Measurements from ENCODE around the gene JUN. TPM values are rescaled to one million over a fixed set of nuclear protein-coding genes. Genes with fewer than 3 reads are reported as not detected.

Gene JUN
- total RNA-seq, 2 experiments from 2014 or later: 12.5 to 13.2 TPM

DNA sequence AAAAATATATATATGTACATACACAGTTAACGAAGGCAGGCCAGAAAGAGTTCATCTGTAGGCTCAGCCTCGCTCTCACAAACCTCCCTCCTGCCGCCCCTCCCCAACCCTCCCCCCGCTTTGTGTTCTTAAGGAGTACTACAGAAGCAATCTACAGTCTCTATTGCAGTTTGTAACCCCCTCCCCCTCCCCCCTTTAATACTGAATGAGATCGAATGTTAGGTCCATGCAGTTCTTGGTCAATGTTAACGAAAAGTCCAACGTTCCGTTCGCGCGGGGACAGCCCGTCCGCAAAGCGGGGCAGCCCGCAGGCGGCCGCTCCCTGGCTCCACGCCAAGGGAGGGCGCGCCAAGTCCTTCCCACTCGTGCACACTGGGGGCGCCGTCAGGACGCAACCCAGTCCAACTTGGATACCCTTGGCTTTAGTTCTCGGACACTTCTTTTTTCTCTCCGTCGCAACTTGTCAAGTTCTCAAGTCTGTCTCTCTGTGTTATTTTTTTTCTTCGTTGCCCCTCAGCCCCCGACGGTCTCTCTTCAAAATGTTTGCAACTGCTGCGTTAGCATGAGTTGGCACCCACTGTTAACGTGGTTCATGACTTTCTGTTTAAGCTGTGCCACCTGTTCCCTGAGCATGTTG, 2.2 kb downstream of the JUN start:
- DNase-seq: peak; percentile 56
- Mint-ChIP-seq H3K36me3 (peaks cover 10% of the 10 kb centered on the region), H3K27me3 (peaks cover 3% of the 10 kb centered on the region), H3K4me1 (ENCODE audit: low read depth) (peaks cover 18% of the 10 kb centered on the region), H3K4me3 (peak overlapping the region; percentile 87), H3K9me3 (no peaks in the 10 kb centered on the region), H3K27ac (peak overlapping the region; percentile 20)
- intact Hi-C loops (cut with micrococcal nuclease): loop anchor here (5.0 to 10.0 kb wide), 6 partner anchors 163 to 696 kb away; partner anchors contain the start of gene OMA1
- POLR2A ChIA-PET: interaction anchor here (0.6 to 1.0 kb wide), 5 partner anchors 8 to 34 kb away, joined by 3 to 4 read pairs (median 3); no protein-coding TSS in a partner anchor
- CTCF ChIA-PET: interaction anchor here (0.7 to 1.5 kb wide), 8 partner anchors 8 to 918 kb away, joined by 3 to 10 read pairs (median 3); partner anchors contain the start of genes FGGY and MYSM1

DNA sequence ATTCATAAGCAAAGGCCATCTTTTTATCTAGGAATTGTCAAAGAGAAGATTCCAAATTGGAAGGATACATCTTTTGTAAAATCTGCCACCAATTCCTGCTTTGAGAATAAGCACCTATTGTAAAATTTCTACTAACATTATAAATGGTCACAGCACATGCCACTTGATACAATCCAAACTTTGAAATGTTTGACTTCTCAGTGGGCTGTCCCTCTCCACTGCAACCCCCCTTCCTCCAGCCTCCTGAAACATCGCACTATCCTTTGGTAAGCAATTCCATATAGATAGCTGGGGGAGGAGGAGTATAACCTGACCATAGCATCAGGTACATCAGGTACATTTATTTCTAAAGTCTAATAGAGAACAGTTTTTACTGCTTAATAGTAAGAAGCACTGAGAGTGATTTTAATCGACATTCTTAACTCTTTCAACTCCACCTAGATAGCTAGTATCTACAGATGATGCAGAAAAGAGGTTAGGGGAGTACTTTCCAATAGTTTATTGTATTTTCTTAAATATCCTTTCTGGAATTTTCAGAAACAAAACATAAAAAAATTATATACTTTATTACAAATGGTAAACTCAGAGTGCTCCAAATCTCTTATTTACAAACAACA, 2.9 kb downstream of the JUN start:
- H3K27ac Mint-ChIP-seq: no peak overlapping the region

DNA sequence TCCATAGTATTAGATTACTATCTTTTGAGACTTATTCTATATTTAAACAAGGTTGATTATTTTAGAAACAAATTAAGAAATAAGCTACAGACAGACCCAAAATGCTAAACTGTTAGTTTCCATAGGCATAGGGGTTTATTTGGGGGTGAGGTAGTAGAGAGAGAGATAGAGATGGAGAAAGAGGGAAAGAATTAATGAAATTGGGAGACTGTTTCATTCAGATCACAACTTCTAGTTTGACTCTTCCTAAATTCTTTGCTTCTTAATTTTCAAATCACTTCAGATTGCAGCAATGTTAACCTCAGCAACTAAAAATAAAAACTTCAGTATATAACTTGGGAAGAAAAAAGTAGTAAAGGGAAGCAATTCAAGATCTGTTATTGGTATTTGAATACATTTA, 3.4 kb downstream of the JUN start:
- ChIA-PET CTCF (interaction anchor here (0.7 to 1.5 kb wide), 3 partner anchors 7 to 80 kb away, joined by 3 to 4 read pairs (median 3); partner anchors contain the start of gene MYSM1), POLR2A (interaction anchor here (1.0 kb wide), 1 partner anchor 25 kb away, joined by 4 read pairs; no protein-coding TSS in a partner anchor)
- DNase-seq: no peak
- H3K9me3 Mint-ChIP-seq: no peaks in the 10 kb centered on the region
- no peak overlapping the region for H3K27ac Mint-ChIP-seq
- intact Hi-C loops (cut with micrococcal nuclease): loop anchor here (5.0 to 10.0 kb wide), 6 partner anchors 164 to 697 kb away; partner anchors contain the start of gene OMA1
- peaks cover 18% of the 10 kb centered on the region for H3K4me1 Mint-ChIP-seq (ENCODE audit: low read depth)
- peaks cover 3% of the 10 kb centered on the region for H3K27me3 Mint-ChIP-seq
- H3K4me3 Mint-ChIP-seq: no peak overlapping the region
- peaks cover 10% of the 10 kb centered on the region for H3K36me3 Mint-ChIP-seq

More for the DNA sequence above, 2.9 kb downstream of the JUN start:
- POLR2A ChIA-PET: interaction anchor here (1.0 kb wide), 1 partner anchor 26 kb away, joined by 4 read pairs; no protein-coding TSS in a partner anchor
- H3K9me3 Mint-ChIP-seq: no peaks in the 10 kb centered on the region
- intact Hi-C loops (cut with micrococcal nuclease): loop anchor here (5.0 to 10.0 kb wide), 6 partner anchors 164 to 696 kb away; partner anchors contain the start of gene OMA1
- peaks cover 18% of the 10 kb centered on the region for H3K4me1 Mint-ChIP-seq (ENCODE audit: low read depth)
- no peak for DNase-seq
- H3K4me3 Mint-ChIP-seq: peak overlapping the region; percentile 16
- H3K27me3 Mint-ChIP-seq: peaks cover 3% of the 10 kb centered on the region
- CTCF ChIA-PET: interaction anchor here (0.7 to 1.5 kb wide), 4 partner anchors 8 to 918 kb away, joined by 3 to 10 read pairs (median 4); partner anchors contain the start of gene MYSM1
- H3K36me3 Mint-ChIP-seq: peaks cover 10% of the 10 kb centered on the region

DNA sequence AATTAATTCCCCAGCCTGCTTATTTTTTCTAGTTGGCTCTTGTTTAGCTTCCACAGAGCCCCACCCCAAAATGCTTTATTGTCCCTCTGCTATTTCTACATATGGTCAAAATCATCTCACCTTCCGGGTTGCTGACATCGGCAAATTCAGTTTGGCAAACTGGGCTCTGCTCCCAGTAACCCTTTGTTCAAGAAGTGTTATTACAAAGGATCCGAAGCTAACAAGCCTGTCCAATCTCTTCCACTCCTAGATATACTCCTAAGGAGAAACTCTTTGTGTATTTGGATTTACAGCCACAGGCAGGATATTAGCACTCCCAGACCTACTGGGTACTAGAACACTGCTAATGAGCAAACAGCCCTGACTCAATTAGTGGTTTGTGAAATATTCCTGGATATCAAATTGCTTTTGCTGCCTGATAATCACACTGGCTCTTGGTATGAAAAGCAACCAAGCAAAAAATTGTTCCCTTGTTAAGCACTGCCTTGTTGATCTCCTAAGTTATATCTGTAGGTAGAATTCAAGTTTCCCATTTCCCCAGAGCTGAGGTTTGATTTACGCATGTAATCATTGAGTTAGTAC, 4.0 kb downstream of the JUN start:
- H3K4me3 Mint-ChIP-seq: no peak overlapping the region
- H3K9me3 Mint-ChIP-seq: no peaks in the 10 kb centered on the region
- H3K4me1 Mint-ChIP-seq (ENCODE audit: low read depth): peaks cover 18% of the 10 kb centered on the region
- intact Hi-C loops (cut with micrococcal nuclease): loop anchor here (5.0 to 10.0 kb wide), 6 partner anchors 165 to 697 kb away; partner anchors contain the start of gene OMA1
- CTCF ChIA-PET: interaction anchor here (0.6 to 1.3 kb wide), 2 partner anchors 385 to 919 kb away, joined by 3 to 5 read pairs; no protein-coding TSS in a partner anchor
- POLR2A ChIA-PET: no interaction called here
- H3K36me3 Mint-ChIP-seq: peaks cover 9% of the 10 kb centered on the region
- H3K27me3 Mint-ChIP-seq: peaks cover 3% of the 10 kb centered on the region
- H3K27ac Mint-ChIP-seq: no peak overlapping the region
- DNase-seq: no peak

DNA sequence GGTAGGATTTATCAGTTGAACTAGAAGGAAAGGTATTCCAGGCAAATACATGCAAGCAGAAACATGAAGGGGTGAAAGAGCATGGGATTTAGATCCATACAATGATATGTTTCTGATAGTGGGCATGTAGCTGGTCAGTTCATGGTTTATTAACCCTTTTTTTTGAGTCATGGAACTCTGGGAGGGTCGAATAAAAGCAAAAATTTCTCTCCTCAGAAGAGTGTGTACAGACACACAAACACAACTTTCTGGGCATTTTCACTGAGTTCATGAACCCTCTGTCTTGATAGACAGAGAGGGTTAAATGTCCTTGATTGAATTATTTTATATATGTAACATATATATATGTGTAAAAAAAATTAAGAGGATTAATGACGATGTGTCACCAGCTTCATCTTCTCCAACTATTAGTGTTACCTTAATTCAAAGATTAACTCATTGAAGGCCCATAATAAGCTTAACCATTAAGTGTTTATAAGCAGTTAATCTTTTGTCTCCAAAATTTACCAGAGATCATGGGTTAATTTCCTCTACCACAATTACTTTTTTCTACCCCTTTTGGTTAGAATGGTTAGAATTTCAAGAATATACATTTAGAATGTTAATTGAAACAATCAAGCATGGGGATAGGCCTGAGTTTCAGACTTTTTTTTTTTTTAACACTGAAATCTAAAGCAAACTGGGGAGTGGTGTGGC, 4.6 kb downstream of the JUN start:
- intact Hi-C loops (cut with micrococcal nuclease): no loop called here
- POLR2A ChIA-PET: no interaction called here
- Mint-ChIP-seq H3K4me1 (ENCODE audit: low read depth) (peaks cover 18% of the 10 kb centered on the region), H3K9me3 (no peaks in the 10 kb centered on the region), H3K27ac (no peak overlapping the region), H3K36me3 (peaks cover 9% of the 10 kb centered on the region), H3K4me3 (no peak overlapping the region), H3K27me3 (peaks cover 3% of the 10 kb centered on the region)
- CTCF ChIA-PET: interaction anchor here (0.6 to 1.3 kb wide), 4 partner anchors 54 to 980 kb away, joined by 3 to 5 read pairs (median 4); no protein-coding TSS in a partner anchor
- no peak for DNase-seq

DNA sequence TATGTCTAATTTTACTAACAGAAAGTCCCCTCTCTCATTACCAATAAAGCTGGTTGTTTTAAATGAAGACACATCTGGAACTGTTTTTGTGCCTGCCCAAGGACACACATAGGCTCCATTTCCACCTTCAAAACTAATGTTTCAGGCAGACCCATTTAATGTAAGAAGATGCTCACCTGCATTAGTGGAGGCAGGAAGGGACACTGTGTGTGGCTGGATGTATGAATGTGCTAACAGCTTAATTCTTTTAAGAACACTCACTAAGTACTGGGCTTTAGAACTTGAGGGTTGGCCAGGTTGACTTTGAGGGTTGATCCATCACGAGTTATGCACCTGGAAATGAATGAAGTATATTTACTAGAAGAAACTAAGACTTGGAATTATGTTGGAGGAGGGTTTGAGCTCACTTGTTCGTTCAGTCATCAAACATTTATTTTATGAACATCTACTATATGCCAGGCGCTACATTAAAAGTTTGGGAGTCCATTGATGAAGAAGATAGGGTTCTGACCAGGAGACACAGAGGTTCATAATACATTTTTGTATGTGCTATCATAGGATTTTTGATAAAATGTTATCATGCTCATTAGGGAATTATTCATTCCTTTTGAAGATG, 5.4 kb downstream of the JUN start:
- intact Hi-C loops (cut with micrococcal nuclease): no loop called here

DNA sequence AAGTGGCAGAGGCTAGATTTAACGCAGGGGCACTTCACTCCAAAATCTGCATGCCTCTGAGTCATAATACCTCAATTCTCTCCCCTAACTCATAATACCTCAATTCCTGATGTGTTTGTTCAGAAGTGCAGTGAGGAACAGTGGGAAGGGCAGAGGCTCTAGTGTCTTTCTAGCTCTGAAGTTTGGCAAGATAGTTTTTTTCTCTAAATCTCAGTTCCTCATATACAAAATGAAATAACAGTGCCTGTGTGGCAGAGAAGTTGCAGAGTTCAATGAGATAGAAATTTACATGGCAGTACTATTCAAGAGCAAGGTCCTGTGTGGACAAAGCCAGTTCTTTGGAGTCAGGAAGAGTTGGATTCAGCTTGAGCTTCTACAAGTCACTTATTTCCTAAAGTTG, 9.8 kb downstream of the JUN start:
- ChIA-PET CTCF (interaction anchor here (1.8 kb wide), 1 partner anchor 8 kb away, joined by 7 read pairs; no protein-coding TSS in a partner anchor), POLR2A (interaction anchor here (0.8 kb wide), 1 partner anchor 8 kb away, joined by 4 read pairs; no protein-coding TSS in a partner anchor)
- intact Hi-C loops (cut with micrococcal nuclease): no loop called here
- Mint-ChIP-seq H3K4me3 (no peak overlapping the region), H3K27ac (no peak overlapping the region), H3K4me1 (ENCODE audit: low read depth) (peaks cover 7% of the 10 kb centered on the region), H3K9me3 (no peaks in the 10 kb centered on the region), H3K27me3 (no peaks in the 10 kb centered on the region), H3K36me3 (no peaks in the 10 kb centered on the region)
- DNase-seq: no peak

More for the DNA sequence above, 5.4 kb downstream of the JUN start:
- H3K4me1 Mint-ChIP-seq (ENCODE audit: low read depth): peaks cover 21% of the 10 kb centered on the region
- no peak overlapping the region for H3K4me3 Mint-ChIP-seq
- H3K27ac Mint-ChIP-seq: no peak overlapping the region
- no peaks in the 10 kb centered on the region for H3K9me3 Mint-ChIP-seq
- no peak for DNase-seq
- H3K27me3 Mint-ChIP-seq: peaks cover 2% of the 10 kb centered on the region
- POLR2A ChIA-PET: no interaction called here
- H3K36me3 Mint-ChIP-seq: peaks cover 7% of the 10 kb centered on the region
- CTCF ChIA-PET: interaction anchor here (1.3 kb wide), 1 partner anchor 921 kb away, joined by 5 read pairs; no protein-coding TSS in a partner anchor

DNA sequence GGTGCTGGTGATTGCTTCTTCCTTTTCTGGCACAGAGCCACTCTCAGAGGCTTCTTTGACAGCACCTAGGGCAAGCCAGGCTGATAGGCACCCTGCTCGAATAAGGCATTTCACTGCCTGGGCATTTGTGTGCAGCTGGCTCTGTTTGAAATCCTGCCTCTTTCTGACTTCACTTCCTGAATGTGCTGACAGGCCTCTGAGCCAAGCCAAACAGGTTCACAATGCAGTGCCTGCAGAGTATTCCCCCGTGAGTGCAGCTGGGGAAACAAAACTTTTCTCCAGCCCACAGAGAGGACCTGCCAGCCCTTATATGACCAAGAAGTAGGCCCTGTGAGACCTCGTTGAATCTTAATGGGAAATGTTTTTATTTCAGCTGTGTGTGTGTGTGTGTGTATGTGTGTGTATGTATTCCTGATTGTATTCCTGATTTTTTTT, 10.4 kb downstream of the JUN start:
- Mint-ChIP-seq H3K27ac (no peak overlapping the region), H3K4me1 (ENCODE audit: low read depth) (peaks cover 7% of the 10 kb centered on the region), H3K9me3 (no peaks in the 10 kb centered on the region), H3K36me3 (no peaks in the 10 kb centered on the region), H3K4me3 (no peak overlapping the region), H3K27me3 (peaks cover 2% of the 10 kb centered on the region)
- POLR2A ChIA-PET: interaction anchor here (0.8 kb wide), 1 partner anchor 8 kb away, joined by 4 read pairs; no protein-coding TSS in a partner anchor
- CTCF ChIA-PET: interaction anchor here (0.6 to 1.8 kb wide), 2 partner anchors 8 to 9 kb away, joined by 4 to 7 read pairs; no protein-coding TSS in a partner anchor
- intact Hi-C loops (cut with micrococcal nuclease): no loop called here
- DNase-seq: peak; percentile 19

DNA sequence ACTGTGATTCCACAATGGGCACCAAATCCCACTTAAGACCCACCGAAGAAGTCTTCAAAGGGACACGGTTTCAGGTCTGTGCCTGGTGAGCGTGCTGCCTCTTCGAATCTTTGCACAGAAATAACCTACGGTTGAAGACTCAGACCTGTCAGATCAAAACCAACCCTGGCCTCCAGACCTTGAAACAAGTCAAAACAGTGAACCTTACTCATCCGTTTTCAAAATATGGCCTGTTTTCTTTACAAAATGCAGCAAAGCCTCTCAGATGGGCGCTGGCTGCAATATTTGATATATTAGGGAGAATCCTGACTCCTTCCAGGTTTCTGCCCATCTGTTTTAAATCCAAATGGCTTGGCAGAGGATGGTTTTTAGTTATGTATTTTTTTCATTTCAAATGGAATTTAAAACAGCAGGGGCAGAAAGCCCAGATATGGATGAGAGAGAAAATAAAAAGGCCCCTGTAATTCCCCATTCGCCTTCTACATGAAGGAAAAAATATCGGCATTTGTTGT, 14.0 kb downstream of the JUN start:
- H3K36me3 Mint-ChIP-seq: no peaks in the 10 kb centered on the region
- no peak overlapping the region for H3K4me3 Mint-ChIP-seq
- H3K27me3 Mint-ChIP-seq: peaks cover 2% of the 10 kb centered on the region
- POLR2A ChIA-PET: no interaction called here
- peaks cover 7% of the 10 kb centered on the region for H3K4me1 Mint-ChIP-seq (ENCODE audit: low read depth)
- H3K27ac Mint-ChIP-seq: no peak overlapping the region
- intact Hi-C loops (cut with micrococcal nuclease): loop anchor here (1.0 kb wide), 1 partner anchor 30 kb away; no protein-coding TSS in a partner anchor
- DNase-seq: no peak
- no peaks in the 10 kb centered on the region for H3K9me3 Mint-ChIP-seq
- CTCF ChIA-PET: interaction anchor here (1.3 to 2.5 kb wide), 2 partner anchors 23 to 929 kb away, joined by 3 to 8 read pairs; no protein-coding TSS in a partner anchor

DNA sequence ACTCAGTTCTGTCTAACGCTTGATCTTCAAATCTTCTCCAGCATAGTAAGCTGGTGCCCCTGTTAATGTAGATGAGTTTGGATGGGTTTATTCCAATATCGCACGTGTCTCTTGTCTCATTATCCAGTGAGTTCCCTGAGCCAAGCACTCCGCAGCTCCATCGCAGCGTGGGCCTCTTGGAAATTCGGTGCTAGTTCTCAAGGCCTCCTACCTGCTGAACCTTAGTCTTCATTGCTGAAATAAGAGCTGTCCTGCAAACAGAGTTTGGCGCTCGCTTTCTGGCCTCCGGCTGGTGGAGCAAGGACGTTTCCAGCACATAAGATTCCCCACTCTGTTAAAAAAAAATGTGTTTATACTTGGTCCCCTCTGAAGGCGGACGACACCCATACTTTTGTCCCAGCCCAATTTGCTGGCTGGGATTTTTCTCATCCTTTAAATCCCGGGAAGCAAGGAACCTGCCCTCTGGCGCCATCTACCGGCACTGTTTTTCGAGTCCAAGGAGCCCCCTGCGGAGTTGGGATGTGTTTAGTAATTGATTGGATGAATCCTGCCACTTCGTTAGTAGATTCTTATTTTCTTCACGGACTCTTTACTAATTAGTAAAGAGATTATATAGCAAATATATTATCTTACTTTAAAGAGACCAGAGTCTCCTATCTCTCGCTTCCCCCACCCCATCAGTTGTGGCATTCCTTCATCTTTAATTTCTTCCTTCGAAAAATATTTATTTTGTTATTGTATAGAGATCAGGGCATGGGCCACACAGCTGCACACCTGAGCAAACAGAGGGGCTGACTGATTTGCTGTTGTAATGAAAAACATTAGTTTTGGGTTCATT, 14.7 kb downstream of the JUN start:
- peak; percentile 57 for DNase-seq
- Mint-ChIP-seq H3K4me3 (no peak overlapping the region), H3K27ac (no peak overlapping the region), H3K36me3 (no peaks in the 10 kb centered on the region), H3K9me3 (no peaks in the 10 kb centered on the region), H3K4me1 (ENCODE audit: low read depth) (peaks cover 7% of the 10 kb centered on the region), H3K27me3 (peaks cover 2% of the 10 kb centered on the region)
- ChIA-PET CTCF (interaction anchor here (0.6 to 2.9 kb wide), 8 partner anchors 10 to 930 kb away, joined by 3 to 10 read pairs (median 4); no protein-coding TSS in a partner anchor), POLR2A (no interaction called here)
- intact Hi-C loops (cut with micrococcal nuclease): loop anchor here (1.0 kb wide), 1 partner anchor 29 kb away; no protein-coding TSS in a partner anchor
